GM10248 (cell line): ENCODE results near the gene ADH6.
"Not testable (repeated sequence)": the region's sequence is repeated elsewhere in the genome, so short reads cannot be mapped to it uniquely, and the experiment has no call there.

Experiments used
- CTCF ChIA-PET: fragments of 300-600 bp; sonication (Branson Sonifier 250); formaldehyde crosslinking; extraction: SDS; loops from one replicate; lab custom pipeline; 2021; ENCODE audit warnings: antibody characterized with exemption; lab: Yijun Ruan, JAX
- POLR2A ChIA-PET: fragments of 350-650 bp; sonication (Branson Sonifier 250); formaldehyde crosslinking; extraction: SDS; loops from one replicate; lab custom pipeline; 2020; ENCODE audit warnings: antibody characterized with exemption; lab: Yijun Ruan, JAX
- DNase-seq: peaks from one replicate; pipeline ENCODE4 v3.0.0; 2012; ENCODE audit errors: extremely low spot score
- CTCF ChIP-seq: IDR thresholded peaks from 2 replicates; pipeline ENCODE4 v1.5.1; 2012; ENCODE audit warnings: mild to moderate bottlenecking, low read depth; ENCODE audit errors: extremely low read depth, missing control alignments, control extremely low read depth

The ADH6 gene

GRCh38 chr4:99219072-99219471 is at the start of gene ADH6:
ADH6 (minus strand) TSS chr4:99219246; CDS start chr4:99219152, 94 bp downstream.
- ChIA-PET CTCF (interaction anchor here (1.2 kb wide), 1 partner anchor 14 kb away, joined by 3 read pairs; no protein-coding TSS in a partner anchor), POLR2A (no interaction called here)
- no peak for DNase-seq
- no peak for TF ChIP-seq CTCF

GRCh38 chr4:99264927-99265326 is 45.9 kb upstream of the ADH6 start:
- POLR2A ChIA-PET = no interaction called here
- DNase-seq = no peak
- CTCF ChIA-PET = no interaction called here
- TF ChIP-seq CTCF = no peak

- no peak for DNase-seq
- POLR2A ChIA-PET = no interaction called here
- CTCF ChIA-PET = interaction anchor here (3.3 kb wide), 1 partner anchor 12 kb away, joined by 9 read pairs; no protein-coding TSS in a partner anchor
- TF ChIP-seq CTCF = no peak
These were observed 33.7 kb upstream of the ADH6 start for GRCh38 chr4:99252746-99253145.

- DNase-seq = no peak
- ChIA-PET POLR2A (no interaction called here), CTCF (no interaction called here)
- TF ChIP-seq CTCF = no peak
These were observed 29.7 kb upstream of the ADH6 start for GRCh38 chr4:99248714-99249113.

GRCh38 chr4:99235955-99236354 is 16.9 kb upstream of the ADH6 start:
- DNase-seq = no peak
- ChIA-PET CTCF (interaction anchor here (1.2 kb wide), 1 partner anchor 20 kb away, joined by 3 read pairs; no protein-coding TSS in a partner anchor), POLR2A (no interaction called here)
- TF ChIP-seq CTCF = no peak

- CTCF ChIA-PET = no interaction called here
- TF ChIP-seq CTCF = no peak
- DNase-seq = no peak
- POLR2A ChIA-PET = no interaction called here
These were observed 15.4 kb upstream of the ADH6 start for GRCh38 chr4:99234331-99235010.

- CTCF ChIA-PET = interaction anchor here (1.0 kb wide), 2 partner anchors 14 to 172 kb away, joined by 3 read pairs; partner anchors contain the start of gene ADH6
- POLR2A ChIA-PET, DNase-seq: not testable (repeated sequence)
These were observed 14.4 kb upstream of the ADH6 start for GRCh38 chr4:99233397-99233796.

GRCh38 chr4:99228706-99229105 is 9.7 kb upstream of the ADH6 start:
- DNase-seq, CTCF ChIA-PET, POLR2A ChIA-PET: not testable (repeated sequence)

- DNase-seq, CTCF ChIA-PET, POLR2A ChIA-PET: not testable (repeated sequence)
These were observed 8.6 kb upstream of the ADH6 start for GRCh38 chr4:99227646-99228045.
